ENCODE data around the gene POMGNT1. TPM values are rescaled to one million over a fixed set of nuclear protein-coding genes. Genes with fewer than 3 reads are reported as not detected.

The POMGNT1 gene
- polyA plus RNA-seq, 1 donor from 2014 or later, result 128 TPM

DNA sequence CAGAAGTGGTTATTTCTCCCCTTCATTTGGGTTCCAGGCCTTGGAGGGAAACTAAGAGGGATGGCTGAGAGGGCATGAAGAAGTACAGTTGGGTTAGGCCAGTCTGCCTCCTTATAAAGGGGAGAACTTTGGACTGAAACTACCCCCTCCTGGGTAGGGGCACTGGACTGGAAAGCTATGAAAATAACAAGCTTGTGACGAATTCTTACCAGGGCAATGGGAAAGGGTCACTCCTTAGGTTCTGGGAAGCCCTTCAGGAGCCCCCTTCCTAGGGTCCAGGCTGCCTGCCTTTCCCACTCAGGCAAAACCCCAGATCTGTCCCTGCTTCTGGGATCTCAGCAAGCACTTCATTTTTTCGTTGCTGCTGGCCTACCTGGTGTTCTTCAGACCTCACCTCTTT lies 12.2 kb downstream of the POMGNT1 start:
- H3K27ac ChIP-seq (ENCODE audit: low read length), result no peak overlapping the region
- no peaks in the 10 kb centered on the region for H3F3A ChIP-seq (ENCODE audit: insufficient read depth, low read length, poor library complexity, severe bottlenecking)
- no peak overlapping the region for H3K9ac ChIP-seq (ENCODE audit: low read length)
- no peaks in the 10 kb centered on the region for H3K79me2 ChIP-seq (replicated peaks; ENCODE audit: insufficient read depth, low read length)
- H3K27me3 ChIP-seq (ENCODE audit: insufficient read depth, low read depth, low read length), result no peaks in the 10 kb centered on the region
- no peaks in the 10 kb centered on the region for H3K9me3 ChIP-seq (ENCODE audit: low read length)
- H3K4me3 ChIP-seq (ENCODE audit: low read length), result no peak overlapping the region
- H3K9me2 ChIP-seq (ENCODE audit: insufficient read depth, low read length), result no peaks in the 10 kb centered on the region
- H3K4me2 ChIP-seq (ENCODE audit: low read length), result no peak overlapping the region
- TF ChIP-seq RAD21 (conservative IDR thresholded peaks at IDR 0.05) (no peak), SMC3 (conservative IDR thresholded peaks at IDR 0.05; ENCODE audit: poor library complexity) (no peak), POLR2AphosphoS5 (IDR thresholded peaks at IDR 0.05) (no peak), TAF1 (IDR thresholded peaks at IDR 0.05; ENCODE audit: low read depth) (no peak), EP300 (conservative IDR thresholded peaks at IDR 0.05; ENCODE audit: poor library complexity, severe bottlenecking) (no peak), EZH2 (IDR thresholded peaks at IDR 0.05; ENCODE audit: borderline replicate concordance, insufficient read depth, low read length, poor library complexity, severe bottlenecking) (no peak), MXI1 (conservative IDR thresholded peaks at IDR 0.05; ENCODE audit: poor library complexity, severe bottlenecking) (no peak)
- TF ChIP-seq, protein P1, sequence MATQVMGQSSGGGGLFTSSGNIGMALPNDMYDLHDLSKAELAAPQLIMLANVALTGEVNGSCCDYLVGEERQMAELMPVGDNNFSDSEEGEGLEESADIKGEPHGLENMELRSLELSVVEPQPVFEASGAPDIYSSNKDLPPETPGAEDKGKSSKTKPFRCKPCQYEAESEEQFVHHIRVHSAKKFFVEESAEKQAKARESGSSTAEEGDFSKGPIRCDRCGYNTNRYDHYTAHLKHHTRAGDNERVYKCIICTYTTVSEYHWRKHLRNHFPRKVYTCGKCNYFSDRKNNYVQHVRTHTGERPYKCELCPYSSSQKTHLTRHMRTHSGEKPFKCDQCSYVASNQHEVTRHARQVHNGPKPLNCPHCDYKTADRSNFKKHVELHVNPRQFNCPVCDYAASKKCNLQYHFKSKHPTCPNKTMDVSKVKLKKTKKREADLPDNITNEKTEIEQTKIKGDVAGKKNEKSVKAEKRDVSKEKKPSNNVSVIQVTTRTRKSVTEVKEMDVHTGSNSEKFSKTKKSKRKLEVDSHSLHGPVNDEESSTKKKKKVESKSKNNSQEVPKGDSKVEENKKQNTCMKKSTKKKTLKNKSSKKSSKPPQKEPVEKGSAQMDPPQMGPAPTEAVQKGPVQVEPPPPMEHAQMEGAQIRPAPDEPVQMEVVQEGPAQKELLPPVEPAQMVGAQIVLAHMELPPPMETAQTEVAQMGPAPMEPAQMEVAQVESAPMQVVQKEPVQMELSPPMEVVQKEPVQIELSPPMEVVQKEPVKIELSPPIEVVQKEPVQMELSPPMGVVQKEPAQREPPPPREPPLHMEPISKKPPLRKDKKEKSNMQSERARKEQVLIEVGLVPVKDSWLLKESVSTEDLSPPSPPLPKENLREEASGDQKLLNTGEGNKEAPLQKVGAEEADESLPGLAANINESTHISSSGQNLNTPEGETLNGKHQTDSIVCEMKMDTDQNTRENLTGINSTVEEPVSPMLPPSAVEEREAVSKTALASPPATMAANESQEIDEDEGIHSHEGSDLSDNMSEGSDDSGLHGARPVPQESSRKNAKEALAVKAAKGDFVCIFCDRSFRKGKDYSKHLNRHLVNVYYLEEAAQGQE (IDR thresholded peaks at IDR 0.05; ENCODE audit: borderline replicate concordance), result no peak
- TF ChIP-seq, protein P2, sequence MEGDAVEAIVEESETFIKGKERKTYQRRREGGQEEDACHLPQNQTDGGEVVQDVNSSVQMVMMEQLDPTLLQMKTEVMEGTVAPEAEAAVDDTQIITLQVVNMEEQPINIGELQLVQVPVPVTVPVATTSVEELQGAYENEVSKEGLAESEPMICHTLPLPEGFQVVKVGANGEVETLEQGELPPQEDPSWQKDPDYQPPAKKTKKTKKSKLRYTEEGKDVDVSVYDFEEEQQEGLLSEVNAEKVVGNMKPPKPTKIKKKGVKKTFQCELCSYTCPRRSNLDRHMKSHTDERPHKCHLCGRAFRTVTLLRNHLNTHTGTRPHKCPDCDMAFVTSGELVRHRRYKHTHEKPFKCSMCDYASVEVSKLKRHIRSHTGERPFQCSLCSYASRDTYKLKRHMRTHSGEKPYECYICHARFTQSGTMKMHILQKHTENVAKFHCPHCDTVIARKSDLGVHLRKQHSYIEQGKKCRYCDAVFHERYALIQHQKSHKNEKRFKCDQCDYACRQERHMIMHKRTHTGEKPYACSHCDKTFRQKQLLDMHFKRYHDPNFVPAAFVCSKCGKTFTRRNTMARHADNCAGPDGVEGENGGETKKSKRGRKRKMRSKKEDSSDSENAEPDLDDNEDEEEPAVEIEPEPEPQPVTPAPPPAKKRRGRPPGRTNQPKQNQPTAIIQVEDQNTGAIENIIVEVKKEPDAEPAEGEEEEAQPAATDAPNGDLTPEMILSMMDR (IDR thresholded peaks at IDR 0.05; ENCODE audit: poor library complexity, severe bottlenecking), result no peak
- no peaks in the 10 kb centered on the region for H3K36me3 ChIP-seq (ENCODE audit: insufficient read depth, low read length)
- no peak overlapping the region for H2AFZ ChIP-seq (ENCODE audit: low read depth, low read length)
- H4K20me1 ChIP-seq (ENCODE audit: insufficient read depth), result no peaks in the 10 kb centered on the region

GRCh38 chr1:46184920-46185658 lies 13.1 kb downstream of the POMGNT1 start:
- Histone ChIP-seq H3K27ac (ENCODE audit: low read length) (no peak overlapping the region), H2AFZ (ENCODE audit: low read depth, low read length) (no peak overlapping the region)

More at GRCh38 chr1:46184920-46185658, 13.1 kb downstream of the POMGNT1 start:
- Histone ChIP-seq H3K4me2 (ENCODE audit: low read length) (no peak overlapping the region), H3F3A (ENCODE audit: insufficient read depth, low read length, poor library complexity, severe bottlenecking) (no peaks in the 10 kb centered on the region), H3K9me3 (ENCODE audit: low read length) (no peaks in the 10 kb centered on the region), H4K20me1 (ENCODE audit: insufficient read depth) (no peaks in the 10 kb centered on the region), H3K79me2 (replicated peaks; ENCODE audit: insufficient read depth, low read length) (no peaks in the 10 kb centered on the region), H3K9ac (ENCODE audit: low read length) (no peak overlapping the region), H3K36me3 (ENCODE audit: insufficient read depth, low read length) (no peaks in the 10 kb centered on the region), H3K27me3 (ENCODE audit: insufficient read depth, low read depth, low read length) (no peaks in the 10 kb centered on the region), H3K9me2 (ENCODE audit: insufficient read depth, low read length) (no peaks in the 10 kb centered on the region), H3K4me3 (ENCODE audit: low read length) (no peak overlapping the region)
- TF ChIP-seq, protein P1 (IDR thresholded peaks at IDR 0.05; ENCODE audit: borderline replicate concordance), result no peak
- no peak for TF ChIP-seq EP300 (conservative IDR thresholded peaks at IDR 0.05; ENCODE audit: poor library complexity, severe bottlenecking)
- TF ChIP-seq RAD21 (conservative IDR thresholded peaks at IDR 0.05), result no peak
- no peak for TF ChIP-seq SMC3 (conservative IDR thresholded peaks at IDR 0.05; ENCODE audit: poor library complexity)
- no peak for TF ChIP-seq EZH2 (IDR thresholded peaks at IDR 0.05; ENCODE audit: borderline replicate concordance, insufficient read depth, low read length, poor library complexity, severe bottlenecking)
- TF ChIP-seq MXI1 (conservative IDR thresholded peaks at IDR 0.05; ENCODE audit: poor library complexity, severe bottlenecking), result no peak
- TF ChIP-seq, protein P2 (IDR thresholded peaks at IDR 0.05; ENCODE audit: poor library complexity, severe bottlenecking), result no peak

Data from neural cell (in vitro differentiated cells).